Stimulated activated CD8-positive, alpha-beta memory T cell treated with anti-CD3 and anti-CD28 coated beads, Interleukin-12 subunit alpha, Interleukin-12 subunit beta, amount 100 ng/mL, for 24 hours (primary cell): ENCODE data around the gene RASAL1.

Source experiments
- DNase-seq: peaks from one replicate; pipeline ENCODE4 v3.0.0-alpha.2; 2020; ENCODE audit errors: extremely low read depth

RASAL1 gene

GRCh38 chr12:113058553-113058952, 77.0 kb downstream of the RASAL1 start:
- no peak for DNase-seq

GRCh38 chr12:113057565-113058485, 77.7 kb downstream of the RASAL1 start:
- DNase-seq, result no peak

GRCh38 chr12:113056631-113057488, 78.7 kb downstream of the RASAL1 start, which contains the start of gene DTX1:
Gene DTX1 (plus strand): TSS chr12:113056730. CDS start chr12:113058193, 1,463 bp downstream.
- DNase-seq, result no peak

- DNase-seq, result no peak
Measured at GRCh38 chr12:113056381-113056630, 79.3 kb downstream of the RASAL1 start.

- DNase-seq, result no peak
Measured at GRCh38 chr12:113055594-113056380, 79.8 kb downstream of the RASAL1 start.

GRCh38 chr12:113054948-113055486, 80.5 kb downstream of the RASAL1 start:
- DNase-seq, result no peak

GRCh38 chr12:113052326-113052725, 83.2 kb downstream of the RASAL1 start:
- no peak for DNase-seq

GRCh38 chr12:113051759-113052158, 83.8 kb downstream of the RASAL1 start:
- no peak for DNase-seq

DNA sequence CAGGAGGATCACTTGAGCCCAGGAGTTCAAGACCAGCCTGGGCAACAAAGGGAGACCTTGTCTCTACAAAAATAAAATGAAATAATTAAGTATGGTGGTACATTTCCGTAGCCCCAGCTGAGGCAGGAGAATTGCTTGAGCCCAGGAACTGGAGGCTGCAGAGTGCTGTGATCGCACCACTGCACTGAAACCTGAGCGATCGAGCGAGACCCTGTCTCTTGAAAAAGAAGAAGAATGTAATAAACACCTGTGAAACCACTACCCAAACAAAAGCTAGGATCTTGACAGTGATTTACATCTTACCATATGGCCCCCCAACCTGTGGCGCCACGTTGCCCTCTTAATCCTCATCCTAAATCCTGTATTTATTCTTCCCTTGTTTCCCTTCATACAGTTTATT, 84.8 kb downstream of the RASAL1 start:
- no peak for DNase-seq

DNA sequence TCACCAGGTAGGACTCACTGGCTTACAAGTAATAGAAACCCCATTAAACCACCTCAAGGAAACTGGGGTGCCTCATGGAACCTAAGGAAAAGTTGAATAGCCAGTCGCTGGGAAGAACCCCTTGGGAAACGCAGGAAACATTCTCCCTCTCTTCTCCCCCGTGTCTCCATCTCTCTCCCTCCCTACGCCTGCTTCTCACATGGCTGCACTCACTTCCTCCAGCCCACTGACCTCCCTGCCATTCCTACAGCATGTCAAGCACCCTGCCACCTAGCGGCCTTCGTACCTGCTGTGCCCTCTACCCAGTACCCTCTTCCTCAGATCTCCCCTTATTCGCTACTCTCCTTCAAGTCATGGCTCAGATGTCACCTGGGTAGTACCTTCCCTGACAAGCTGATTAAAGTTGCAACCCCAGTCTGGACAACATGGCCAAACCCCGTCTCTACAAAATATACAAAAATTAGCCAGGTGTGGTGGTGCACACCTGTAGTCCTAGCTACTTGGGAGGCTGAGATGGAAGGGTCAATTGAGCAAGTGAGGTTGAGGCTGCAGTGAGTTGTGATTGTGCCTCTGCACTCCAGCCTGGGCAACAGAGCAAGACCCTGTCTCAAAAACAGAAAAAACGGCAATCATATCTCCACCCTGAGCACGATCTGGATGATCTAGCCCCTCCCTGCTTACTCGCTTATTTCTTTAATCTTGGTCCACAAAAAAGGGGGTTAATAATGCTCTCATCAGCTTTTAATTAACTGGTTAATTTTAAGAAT, 85.4 kb downstream of the RASAL1 start:
- no peak for DNase-seq
